T47D (cell line): ENCODE results near the gene IFT81.
A peak's percentile ranks its signal among the peaks of the same experiment; 100 is the strongest.
"Not testable (repeated sequence)": the region's sequence is repeated elsewhere in the genome, so short reads cannot be mapped to it uniquely, and the experiment has no call there.

Source experiments
- DNase-seq, 2 experiments: peaks; one replicate each; pipeline versions ENCODE4 v3.0.0 to v3.0.0-alpha.2; 2011 to 2012; ENCODE audit warnings: low read depth in 1 of 2, low spot score in 1 of 2
- JUND ChIP-seq: IDR thresholded peaks from 2 replicates; pipeline ENCODE4 v1.6.1; 2012; ENCODE audit warnings: low read depth
- in situ Hi-C: cut with HindIII; loops from 2 replicates; pipeline ENCODE4 v1.10.0; 2016; ENCODE audit warnings: low sequenced_read_pairs, low pct_unique_long_range_greater_than_20kb

IFT81 gene, protein sequence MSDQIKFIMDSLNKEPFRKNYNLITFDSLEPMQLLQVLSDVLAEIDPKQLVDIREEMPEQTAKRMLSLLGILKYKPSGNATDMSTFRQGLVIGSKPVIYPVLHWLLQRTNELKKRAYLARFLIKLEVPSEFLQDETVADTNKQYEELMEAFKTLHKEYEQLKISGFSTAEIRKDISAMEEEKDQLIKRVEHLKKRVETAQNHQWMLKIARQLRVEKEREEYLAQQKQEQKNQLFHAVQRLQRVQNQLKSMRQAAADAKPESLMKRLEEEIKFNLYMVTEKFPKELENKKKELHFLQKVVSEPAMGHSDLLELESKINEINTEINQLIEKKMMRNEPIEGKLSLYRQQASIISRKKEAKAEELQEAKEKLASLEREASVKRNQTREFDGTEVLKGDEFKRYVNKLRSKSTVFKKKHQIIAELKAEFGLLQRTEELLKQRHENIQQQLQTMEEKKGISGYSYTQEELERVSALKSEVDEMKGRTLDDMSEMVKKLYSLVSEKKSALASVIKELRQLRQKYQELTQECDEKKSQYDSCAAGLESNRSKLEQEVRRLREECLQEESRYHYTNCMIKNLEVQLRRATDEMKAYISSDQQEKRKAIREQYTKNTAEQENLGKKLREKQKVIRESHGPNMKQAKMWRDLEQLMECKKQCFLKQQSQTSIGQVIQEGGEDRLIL

DNA sequence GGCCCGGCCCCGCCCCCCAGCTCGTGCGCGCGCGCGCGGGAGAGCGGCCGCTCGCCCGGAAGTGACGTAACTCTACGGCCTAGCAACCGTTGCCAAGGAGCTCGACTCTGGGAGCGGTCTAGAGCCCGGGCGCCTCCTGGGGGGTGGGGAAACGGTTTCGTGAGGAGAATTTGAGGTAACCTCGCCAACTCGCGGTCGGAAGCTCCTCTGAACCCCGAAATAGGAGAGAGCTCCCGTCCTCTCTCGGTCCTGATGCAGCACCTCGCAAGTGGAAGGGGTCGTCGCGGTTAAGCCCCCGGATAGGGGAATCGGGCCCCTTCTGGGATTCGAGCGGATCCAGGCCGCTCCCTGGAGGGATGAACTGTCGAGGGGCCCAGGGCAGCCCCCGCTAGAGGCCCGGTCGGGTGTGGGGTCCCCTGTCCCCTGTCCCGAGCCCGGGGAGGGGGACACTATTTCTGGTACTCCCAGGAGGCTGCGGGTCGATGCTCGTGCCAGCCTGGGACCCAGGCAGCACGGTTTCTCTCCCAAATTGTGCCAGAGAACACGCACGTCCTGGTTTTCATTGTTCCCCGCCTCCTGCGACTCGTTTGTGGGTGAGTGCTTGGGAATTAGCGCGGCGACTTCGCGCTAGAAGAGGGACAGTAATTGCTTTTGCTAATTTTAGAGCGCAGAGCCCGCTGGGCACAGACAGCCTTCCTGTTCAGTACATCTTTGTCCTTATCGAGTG lies at the start of gene IFT81:
Gene IFT81, plus strand, starts transcription at position 89 of the 727 bp plus-strand sequence. CDS start 3,024 bp downstream, outside the sequence.
- DNase-seq = peak; percentile 94 to 98
- in situ Hi-C loops = no loop called here
- TF ChIP-seq JUND = no peak

DNA sequence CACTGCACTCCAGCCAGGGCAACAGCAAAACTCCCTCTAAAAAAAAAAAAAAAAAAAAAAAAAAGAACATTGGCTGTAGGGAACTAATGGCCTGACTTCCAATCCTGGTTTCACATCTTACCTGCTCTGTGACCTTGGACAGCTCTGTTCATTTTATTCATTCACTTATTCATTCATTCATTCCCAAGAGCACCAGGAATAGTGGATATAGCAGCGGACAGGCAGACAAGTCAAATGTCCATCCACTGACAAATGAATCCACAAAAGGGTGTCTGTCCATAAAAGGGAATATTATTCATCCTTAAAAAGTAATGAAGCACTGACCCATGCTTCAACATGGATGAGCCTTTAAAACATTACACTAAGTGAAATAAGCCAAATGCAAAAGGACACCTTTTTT lies 48.3 kb upstream of the IFT81 start:
- in situ Hi-C loops = no loop called here
- TF ChIP-seq JUND = no peak
- no peak for DNase-seq

DNA sequence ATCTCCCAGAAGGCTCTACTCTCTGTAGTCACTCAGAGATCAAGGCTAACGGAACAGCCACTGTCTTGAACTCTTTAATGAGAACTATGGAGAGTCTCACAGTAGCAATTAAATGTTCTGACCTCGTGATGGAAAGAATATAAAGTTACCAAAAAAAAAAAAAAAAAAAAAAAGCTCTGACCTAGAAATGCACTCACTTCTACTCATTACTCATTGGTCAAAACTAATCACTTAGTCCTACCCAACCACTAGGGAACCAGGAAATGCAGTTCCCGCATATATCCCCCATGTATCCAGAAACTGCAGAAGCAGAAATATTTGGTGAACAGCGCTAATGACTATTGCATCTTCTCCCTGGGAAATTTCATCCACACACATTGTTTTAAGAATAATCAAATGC lies 46.4 kb upstream of the IFT81 start:
- no peak for DNase-seq
- TF ChIP-seq JUND = no peak
- in situ Hi-C loops = no loop called here

DNA sequence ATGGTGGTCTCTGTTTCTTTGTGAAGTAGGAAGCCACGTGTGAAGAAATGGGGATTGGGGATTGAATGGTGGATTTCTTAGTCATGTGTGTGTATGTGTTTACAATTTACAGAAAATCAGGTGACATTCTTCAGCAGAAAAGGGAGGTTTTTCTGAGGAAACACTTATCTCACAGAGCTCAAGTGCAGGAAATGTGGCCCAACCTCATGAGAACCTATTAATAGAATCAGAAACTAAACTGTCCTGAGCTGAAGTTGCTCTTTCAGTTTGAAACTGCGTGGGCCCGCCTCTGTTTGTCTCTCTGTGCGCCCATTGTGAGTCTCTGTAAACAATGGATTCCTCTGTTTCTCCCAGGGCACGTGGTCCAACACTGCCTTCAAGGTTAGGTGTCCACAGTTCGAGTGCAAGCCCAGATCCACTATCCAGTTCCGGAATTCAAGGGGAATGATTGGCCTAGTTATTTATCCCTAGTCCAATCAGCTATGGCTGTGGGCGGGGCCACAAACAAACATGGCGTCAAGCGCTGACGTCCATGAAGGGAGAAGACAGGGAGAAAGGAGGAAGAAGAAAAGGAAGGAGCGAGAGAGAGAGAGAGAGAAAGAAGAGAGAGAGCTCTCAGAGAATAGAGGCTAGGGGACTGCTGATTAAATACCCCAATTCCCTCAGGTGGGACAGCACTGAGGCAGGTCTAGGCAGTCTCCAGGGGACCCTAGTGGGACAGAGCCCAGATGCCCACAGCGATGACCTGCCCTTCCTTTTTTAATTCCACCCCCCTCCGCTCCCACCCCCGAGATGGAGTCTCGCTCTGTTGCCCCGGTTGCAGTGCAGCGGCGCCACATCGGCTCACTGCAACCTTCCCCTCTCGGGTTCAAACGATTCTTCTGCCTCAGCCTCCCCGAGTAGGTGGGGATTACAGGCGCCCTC lies 44.4 kb upstream of the IFT81 start:
- in situ Hi-C loops = no loop called here

DNA sequence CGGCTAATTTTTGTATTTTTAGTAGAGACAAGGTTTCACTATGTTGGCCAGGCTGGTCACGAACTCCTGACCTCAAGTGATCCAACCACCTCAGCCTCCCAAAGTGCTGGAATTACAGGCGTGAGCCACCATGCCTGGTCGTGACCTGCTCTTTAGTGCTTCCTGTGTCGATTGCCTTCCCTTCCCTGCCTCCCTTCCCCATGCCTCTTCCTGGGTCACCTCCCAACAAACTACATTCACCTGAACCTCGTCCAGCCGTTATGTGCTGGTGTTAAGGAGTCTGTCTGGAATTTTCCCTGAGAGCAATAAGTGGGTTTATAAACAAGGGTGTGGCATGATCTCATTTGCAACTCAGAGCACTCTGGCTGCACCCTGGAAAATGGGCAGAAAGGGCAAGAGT lies 43.7 kb upstream of the IFT81 start:
- TF ChIP-seq JUND = no peak
- in situ Hi-C loops = no loop called here
- no peak for DNase-seq

More for the DNA sequence above, 44.4 kb upstream of the IFT81 start:
- no peak for TF ChIP-seq JUND
- DNase-seq = no peak

DNA sequence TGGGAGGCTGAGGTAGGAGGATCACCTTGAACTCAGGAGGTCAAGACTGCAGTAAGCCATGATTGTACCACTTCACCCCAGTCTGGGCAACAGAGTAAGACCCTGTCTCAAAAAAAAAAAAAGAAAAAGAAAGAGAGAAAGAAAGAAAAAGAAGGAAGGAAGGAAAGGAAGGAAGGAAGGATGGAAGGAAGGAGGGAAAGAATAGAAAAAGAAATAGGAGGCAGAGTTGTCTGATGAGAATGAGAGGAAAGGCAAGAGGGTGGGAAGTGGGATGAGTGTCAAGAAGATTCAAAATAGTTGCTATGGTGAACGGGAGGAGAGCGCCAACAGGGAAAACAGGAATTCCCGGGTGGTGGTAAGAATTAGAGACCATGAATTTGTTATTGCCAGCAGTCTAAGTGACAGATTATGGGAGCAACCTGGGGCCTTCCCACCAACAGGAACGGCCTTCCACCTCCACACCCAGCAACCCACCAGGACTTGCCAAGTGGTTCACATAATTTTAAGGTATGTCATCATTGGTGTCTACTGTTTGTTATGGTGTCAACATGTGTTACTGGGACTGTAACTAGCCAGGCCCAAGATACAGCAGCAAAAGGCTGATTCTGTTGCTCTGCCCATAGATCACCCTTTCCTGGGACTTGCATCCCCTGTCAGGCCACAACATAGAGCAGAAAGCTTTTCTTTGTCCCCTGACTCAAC lies 39.7 kb upstream of the IFT81 start:
- DNase-seq = no peak
- in situ Hi-C loops = no loop called here

DNA sequence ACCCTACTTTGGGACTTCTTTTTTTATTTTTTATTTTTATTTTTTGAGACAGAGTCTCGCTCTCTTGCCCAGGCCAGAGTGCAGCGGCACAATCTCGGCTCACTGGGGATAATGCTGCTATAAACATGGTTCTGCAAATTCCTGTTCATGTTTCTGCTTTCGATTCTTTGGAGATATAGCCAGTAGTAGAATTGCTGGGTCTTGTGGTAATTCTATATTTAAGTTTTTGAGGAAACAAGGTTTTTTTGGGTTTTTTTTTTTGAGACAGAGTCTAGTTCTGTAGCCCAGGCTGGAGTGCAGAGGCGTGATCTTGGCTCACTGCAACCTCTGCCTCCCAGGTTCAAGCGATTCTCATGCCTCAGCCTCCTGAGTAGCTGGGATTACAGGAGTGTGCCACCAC lies 35.9 kb upstream of the IFT81 start:
- in situ Hi-C loops, DNase-seq: not testable (repeated sequence)

More for the DNA sequence above, 39.7 kb upstream of the IFT81 start:
- no peak for TF ChIP-seq JUND

DNA sequence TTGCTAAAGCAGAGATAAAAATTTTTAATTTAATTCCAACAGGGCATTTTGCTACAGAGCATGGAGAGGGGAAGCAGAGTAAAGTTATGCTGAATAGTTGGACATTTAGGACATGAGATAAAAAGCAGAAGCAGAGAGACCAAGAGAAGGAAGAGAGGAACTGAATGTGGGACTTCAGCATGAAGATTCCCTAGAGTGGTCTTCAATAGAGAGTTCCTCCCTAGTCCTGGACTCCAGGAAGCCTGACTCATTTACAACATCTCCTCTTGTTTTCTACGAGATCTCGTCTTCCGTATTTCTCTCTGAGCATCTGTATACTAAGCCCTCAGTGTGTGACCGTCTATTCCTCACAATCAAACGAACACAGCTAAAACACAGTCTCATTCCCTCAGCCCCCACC lies 35.2 kb upstream of the IFT81 start:
- in situ Hi-C loops = no loop called here
- TF ChIP-seq JUND = no peak
- no peak for DNase-seq

DNA sequence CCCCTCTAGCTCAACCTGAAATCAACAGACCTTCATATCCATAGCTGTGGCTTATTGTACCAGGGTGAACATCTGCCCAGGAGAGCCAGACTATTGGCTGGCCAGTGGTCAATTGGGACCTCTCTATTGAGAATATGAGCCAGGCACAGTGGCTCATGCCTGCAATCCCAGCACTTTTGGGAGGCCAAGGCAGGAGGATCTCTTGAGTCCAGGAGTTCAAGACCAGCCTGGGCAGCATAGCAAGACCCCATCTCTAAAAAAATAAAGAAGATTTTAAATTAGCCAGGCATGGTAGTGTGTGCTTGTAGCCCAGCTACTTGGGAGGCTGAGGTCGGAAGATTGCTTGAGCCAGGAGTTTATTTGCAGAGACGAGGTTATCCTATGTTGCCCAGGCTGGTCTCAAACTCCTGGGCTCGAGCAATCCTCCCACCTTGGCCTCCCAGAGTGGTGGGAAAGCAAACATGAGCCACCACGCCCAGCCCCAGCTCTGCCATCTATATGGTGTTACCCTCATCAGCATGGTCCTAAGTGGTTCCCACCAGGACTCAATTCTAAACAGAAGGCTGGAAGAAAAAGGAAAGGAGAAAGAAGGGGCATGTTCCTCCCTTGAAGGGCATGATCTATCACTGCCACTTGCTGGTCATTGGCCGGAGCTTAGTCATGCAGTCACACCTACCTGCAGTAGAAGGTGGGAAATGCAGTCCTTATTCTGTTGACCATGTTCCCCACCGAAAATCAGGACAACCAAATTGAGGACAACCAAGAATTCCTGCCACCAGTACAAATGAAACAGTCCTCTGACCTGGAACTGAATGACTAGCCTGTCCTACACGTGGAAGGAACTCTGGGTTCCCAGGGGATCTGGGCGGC lies 33.7 kb upstream of the IFT81 start:
- no peak for TF ChIP-seq JUND
- DNase-seq = no peak
- in situ Hi-C loops = no loop called here

DNA sequence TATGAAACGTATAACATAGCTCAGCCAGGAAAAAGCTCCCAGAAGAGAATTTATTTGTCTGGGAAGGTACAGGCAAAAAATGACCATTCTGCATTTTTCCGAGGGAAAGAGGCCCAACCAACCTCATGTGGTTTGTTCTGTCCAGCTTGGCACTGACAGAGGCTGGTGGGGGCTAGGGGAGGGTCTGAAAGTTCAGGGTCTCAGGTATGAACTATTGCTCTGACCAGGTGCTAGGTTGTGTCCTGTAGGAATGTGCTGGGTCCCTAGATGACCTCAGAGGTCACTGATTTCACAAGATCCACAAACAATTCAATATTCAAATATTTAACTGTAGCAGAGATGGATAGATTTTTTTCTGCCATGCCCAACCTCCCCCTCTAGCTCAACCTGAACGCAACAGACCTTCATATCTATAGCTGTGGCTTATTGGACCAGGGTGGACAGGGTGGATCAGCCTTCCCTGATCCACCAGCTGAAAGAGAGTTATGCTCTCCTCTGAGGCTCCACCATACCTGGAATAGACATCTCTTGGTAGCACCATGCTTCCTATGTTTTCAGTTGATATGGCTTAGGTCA lies 32.9 kb upstream of the IFT81 start:
- DNase-seq = no peak
- in situ Hi-C loops = no loop called here
- no peak for TF ChIP-seq JUND
